ENCODE data around the gene LLGL2. TPM values are rescaled to one million over a fixed set of nuclear protein-coding genes. Genes with fewer than 3 reads are reported as not detected.

The LLGL2 gene
- total RNA-seq, 1 donor from 2014 or later = 44.5 TPM

DNA sequence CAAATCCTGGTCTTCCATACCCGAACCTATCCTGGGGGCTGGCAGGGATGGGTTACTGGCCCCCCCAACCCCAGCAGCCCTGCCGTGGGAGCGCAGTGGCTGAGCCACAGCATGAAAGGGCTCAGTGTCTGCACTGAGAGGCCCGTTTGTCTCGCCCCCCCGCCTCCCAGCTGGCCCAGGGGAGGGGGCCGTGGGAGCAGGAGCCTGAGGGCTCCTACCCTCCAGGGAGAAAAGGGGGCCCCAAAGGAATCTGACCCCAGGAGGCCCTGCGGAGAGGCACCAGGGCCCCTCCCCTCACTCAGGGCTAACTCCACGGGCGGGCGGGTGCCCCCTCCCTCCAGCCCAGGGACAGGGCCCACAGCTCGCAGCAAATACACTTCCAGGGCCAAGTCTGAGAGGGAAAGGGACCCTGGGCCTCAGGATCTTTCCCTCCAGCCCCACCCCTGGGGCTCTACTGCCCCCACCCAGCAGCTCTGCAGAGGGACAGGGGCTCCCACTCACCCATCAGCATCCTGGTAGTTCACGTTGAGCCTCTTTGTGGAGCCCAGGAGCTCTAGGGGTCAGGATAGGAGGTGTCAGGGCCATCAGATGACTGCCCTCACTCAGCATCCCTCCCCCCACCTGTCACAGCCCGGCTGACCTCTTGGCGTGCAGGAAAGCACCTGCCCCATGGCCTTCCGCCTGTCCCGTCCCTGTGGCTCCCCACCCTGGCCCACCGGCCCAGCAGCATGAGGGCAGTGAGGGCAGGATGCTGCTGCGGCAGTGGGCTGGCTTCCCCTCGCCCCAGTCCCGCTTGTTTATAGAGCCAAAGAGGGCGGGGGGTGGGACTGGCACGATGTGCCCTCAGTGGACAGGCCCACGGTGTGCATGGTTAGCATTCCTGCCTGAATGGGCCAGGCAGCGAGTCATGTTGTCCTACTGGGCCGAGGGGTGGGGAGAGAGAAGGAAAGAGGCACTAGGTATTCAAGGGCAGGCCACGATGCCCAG lies 17.5 kb upstream of the LLGL2 start:
- H3K27me3 ChIP-seq (ENCODE audit: control insufficient read depth, insufficient read depth, low read length) = no peaks in the 10 kb centered on the region
- H3K4me3 ChIP-seq (ENCODE audit: low read depth, low read length) = no peak overlapping the region
- TF ChIP-seq, protein P1, sequence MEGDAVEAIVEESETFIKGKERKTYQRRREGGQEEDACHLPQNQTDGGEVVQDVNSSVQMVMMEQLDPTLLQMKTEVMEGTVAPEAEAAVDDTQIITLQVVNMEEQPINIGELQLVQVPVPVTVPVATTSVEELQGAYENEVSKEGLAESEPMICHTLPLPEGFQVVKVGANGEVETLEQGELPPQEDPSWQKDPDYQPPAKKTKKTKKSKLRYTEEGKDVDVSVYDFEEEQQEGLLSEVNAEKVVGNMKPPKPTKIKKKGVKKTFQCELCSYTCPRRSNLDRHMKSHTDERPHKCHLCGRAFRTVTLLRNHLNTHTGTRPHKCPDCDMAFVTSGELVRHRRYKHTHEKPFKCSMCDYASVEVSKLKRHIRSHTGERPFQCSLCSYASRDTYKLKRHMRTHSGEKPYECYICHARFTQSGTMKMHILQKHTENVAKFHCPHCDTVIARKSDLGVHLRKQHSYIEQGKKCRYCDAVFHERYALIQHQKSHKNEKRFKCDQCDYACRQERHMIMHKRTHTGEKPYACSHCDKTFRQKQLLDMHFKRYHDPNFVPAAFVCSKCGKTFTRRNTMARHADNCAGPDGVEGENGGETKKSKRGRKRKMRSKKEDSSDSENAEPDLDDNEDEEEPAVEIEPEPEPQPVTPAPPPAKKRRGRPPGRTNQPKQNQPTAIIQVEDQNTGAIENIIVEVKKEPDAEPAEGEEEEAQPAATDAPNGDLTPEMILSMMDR (IDR thresholded peaks at IDR 0.05; ENCODE audit: insufficient read depth, low read length, severe bottlenecking) = no peak
- FAIRE-seq = no peak
- no peak for DNase-seq (ENCODE audit: low read depth)
- peaks cover 13% of the 10 kb centered on the region for H3K36me3 ChIP-seq (ENCODE audit: control insufficient read depth, insufficient read depth, low read length)

DNA sequence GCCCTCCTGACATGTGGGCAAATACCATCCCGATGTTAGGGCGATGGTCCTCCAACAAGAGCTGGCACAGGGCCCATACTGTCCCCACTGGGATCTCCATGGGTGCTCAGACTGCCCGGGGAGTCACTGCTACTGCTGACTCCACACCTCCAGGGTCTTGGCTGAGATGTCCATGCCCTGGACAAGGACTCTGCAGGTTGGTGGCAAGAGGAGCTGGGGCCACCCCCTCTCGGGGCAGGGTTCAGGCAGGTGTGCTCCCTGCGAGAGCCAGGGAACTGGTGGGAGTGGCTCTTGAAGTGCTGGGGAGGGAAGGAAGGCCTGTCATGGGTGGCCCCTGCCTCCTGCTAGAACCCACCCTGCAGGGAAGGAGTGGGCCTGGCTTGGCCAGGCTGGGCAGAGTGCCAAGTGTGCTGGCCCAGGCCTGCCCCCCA lies 16.6 kb upstream of the LLGL2 start:
- Histone ChIP-seq H3K27me3 (ENCODE audit: control insufficient read depth, insufficient read depth, low read length) (no peaks in the 10 kb centered on the region), H3K36me3 (ENCODE audit: control insufficient read depth, insufficient read depth, low read length) (peaks cover 13% of the 10 kb centered on the region), H3K4me3 (ENCODE audit: low read depth, low read length) (no peak overlapping the region)
- TF ChIP-seq, protein P1 (IDR thresholded peaks at IDR 0.05; ENCODE audit: insufficient read depth, low read length, severe bottlenecking) = no peak
- no peak for FAIRE-seq
- DNase-seq (ENCODE audit: low read depth) = no peak

DNA sequence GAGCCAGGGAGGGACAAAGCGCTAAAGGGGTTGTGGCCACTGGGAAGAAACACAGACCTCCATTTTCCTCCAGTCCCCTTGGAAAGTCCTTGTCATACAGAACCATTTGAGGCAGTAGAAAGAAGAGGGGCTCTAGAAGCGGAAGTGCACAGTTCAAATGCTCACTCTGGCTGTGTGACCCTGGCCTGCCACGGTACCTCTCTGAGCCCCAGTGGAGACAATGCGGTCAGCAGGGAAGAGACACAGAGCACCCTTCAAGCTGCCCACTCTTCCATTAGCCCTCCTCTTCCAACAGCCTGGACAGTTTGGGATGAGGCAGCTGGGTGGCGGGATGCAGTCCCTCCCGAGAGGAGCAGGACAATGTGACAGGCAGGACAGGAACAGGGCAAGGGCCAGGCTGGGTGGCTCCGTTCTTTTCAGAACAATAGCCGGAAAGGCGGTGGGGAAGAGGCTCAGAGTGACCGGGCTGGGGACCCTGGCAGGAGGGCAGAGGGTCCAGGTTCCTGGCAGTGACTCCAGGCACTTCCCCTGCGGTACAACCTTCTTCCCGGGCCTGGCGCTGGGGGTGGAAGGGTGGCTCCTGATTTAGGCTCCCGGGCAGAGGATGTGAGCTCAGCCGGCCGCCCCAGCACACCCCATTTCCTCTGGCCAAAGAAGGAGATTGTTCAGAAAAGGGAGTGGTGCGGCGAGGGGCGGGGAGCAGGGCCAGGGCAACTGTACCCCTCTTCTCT lies 15.8 kb upstream of the LLGL2 start:
- H3K36me3 ChIP-seq (ENCODE audit: control insufficient read depth, insufficient read depth, low read length) = peaks cover 13% of the 10 kb centered on the region
- DNase-seq (ENCODE audit: low read depth) (no peak), FAIRE-seq (no peak)

DNA sequence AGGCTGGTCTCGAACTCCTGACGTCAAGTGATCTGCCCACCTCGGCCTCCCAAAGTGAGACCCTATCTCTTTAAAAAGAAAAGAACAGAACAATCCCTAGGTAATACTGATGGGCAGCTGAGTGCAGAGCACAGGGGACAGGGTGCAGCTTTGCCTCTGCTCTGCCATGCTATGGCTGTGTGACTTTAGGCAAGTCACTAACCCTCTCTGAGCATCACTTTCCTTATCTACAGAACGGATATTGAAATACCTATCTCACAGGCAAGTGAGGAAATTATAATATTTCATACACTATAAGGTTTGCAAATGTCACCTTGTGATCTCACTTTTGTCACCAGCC lies 14.3 kb upstream of the LLGL2 start:
- Histone ChIP-seq H3K36me3 (ENCODE audit: control insufficient read depth, insufficient read depth, low read length) (peaks cover 8% of the 10 kb centered on the region), H3K27me3 (ENCODE audit: control insufficient read depth, insufficient read depth, low read length) (no peaks in the 10 kb centered on the region), H3K4me3 (ENCODE audit: low read depth, low read length) (no peak overlapping the region)
- DNase-seq (ENCODE audit: low read depth) = no peak
- TF ChIP-seq, protein P1 (IDR thresholded peaks at IDR 0.05; ENCODE audit: insufficient read depth, low read length, severe bottlenecking) = no peak
- FAIRE-seq = no peak

More for the DNA sequence above, 15.8 kb upstream of the LLGL2 start:
- TF ChIP-seq, protein P1 (IDR thresholded peaks at IDR 0.05; ENCODE audit: insufficient read depth, low read length, severe bottlenecking) = no peak
- Histone ChIP-seq H3K4me3 (ENCODE audit: low read depth, low read length) (no peak overlapping the region), H3K27me3 (ENCODE audit: control insufficient read depth, insufficient read depth, low read length) (no peaks in the 10 kb centered on the region)

DNA sequence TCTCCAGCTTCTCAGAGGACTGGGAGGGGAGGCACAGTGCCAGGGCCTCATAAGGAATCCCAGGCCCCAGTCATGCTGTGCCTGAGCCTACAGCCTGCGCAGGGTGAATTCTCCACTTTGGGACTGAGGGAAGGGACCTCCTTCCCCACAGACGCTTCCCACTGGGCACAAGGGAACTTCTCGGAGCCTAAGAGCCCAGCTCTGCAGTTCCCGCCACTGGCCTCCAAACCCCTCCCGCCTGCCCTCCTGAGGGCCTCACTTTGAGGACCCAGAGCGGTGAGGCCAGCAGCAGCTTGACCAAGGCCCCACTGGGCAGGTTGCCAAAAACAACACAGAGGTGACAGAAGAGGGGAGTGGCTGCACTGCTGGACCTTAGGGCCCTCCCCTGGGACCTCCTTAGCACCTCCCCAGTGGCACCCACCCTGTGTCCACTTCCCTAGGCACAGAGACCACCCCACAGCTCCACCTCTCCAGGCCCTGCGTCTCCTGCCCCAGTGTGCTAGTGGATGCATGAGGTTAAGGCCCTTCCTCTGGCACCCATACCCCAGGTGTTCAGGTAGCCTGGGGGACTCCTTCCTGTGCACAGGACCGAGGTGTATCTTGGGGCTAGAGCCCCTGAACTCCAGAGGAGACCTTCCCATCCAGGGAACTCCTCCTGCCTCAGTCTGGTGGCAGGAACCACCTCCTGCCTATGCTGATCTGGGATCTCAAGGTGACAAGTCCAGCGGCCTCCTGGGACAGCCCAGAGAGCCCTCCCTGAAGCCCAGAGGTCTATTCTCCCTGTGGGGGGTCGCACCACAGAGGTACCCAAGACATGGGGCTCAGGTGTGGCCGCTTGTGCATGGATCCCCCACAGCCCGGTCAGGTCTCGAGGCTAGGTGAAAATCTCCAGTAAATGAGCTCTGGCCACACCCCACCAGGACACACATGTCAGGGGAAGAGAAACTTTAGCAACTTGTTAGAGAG lies 13.6 kb upstream of the LLGL2 start:
- H3K36me3 ChIP-seq (ENCODE audit: control insufficient read depth, insufficient read depth, low read length) = peaks cover 4% of the 10 kb centered on the region
- no peak overlapping the region for H3K4me3 ChIP-seq (ENCODE audit: low read depth, low read length)
- DNase-seq (ENCODE audit: low read depth) (no peak), FAIRE-seq (peak; percentile 86)
- TF ChIP-seq, protein P1 (IDR thresholded peaks at IDR 0.05; ENCODE audit: insufficient read depth, low read length, severe bottlenecking) = no peak
- no peaks in the 10 kb centered on the region for H3K27me3 ChIP-seq (ENCODE audit: control insufficient read depth, insufficient read depth, low read length)
